ENCODE data around the gene TTC19.

The TTC19 gene

GRCh38 chr17:16001226-16001897 lies 1.7 kb downstream of the TTC19 start:
- no peak overlapping the region for H3K4me3 ChIP-seq (ENCODE audit: control insufficient read depth, low read depth, low read length)
- DNase-seq (ENCODE audit: low read depth) = no peak
- TF ChIP-seq, protein P1, sequence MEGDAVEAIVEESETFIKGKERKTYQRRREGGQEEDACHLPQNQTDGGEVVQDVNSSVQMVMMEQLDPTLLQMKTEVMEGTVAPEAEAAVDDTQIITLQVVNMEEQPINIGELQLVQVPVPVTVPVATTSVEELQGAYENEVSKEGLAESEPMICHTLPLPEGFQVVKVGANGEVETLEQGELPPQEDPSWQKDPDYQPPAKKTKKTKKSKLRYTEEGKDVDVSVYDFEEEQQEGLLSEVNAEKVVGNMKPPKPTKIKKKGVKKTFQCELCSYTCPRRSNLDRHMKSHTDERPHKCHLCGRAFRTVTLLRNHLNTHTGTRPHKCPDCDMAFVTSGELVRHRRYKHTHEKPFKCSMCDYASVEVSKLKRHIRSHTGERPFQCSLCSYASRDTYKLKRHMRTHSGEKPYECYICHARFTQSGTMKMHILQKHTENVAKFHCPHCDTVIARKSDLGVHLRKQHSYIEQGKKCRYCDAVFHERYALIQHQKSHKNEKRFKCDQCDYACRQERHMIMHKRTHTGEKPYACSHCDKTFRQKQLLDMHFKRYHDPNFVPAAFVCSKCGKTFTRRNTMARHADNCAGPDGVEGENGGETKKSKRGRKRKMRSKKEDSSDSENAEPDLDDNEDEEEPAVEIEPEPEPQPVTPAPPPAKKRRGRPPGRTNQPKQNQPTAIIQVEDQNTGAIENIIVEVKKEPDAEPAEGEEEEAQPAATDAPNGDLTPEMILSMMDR (IDR thresholded peaks at IDR 0.05; ENCODE audit: control insufficient read depth, insufficient read depth, low read depth, low read length, missing control alignments) = no peak

DNA sequence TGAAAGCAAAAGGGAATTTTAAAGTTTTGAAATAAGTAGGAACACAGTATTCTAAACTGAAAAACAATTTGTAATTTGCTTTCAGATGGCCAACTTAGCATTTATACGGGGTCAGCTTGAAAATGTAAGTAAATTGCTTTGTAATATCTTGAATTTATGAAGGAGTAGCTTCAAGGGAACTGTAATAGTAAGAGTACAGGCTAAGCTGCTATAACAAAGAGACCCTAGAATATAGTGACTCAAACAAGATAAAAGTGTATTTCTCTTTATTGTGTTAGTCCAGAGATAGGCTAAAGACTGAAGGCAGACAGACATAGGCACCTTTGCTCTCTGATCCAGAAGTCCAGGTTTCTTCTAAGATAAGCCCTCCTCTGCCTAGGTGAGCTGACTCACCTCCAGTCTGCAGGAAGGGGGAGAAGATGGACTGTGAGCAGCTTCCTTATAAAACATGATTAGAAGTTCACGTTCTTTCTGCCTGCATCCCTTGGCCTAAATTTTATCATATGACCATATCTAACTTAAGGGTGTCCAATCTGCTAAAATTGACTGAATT lies 3.2 kb downstream of the TTC19 start:
- DNase-seq (ENCODE audit: low read depth) = no peak
- TF ChIP-seq, protein P1 (IDR thresholded peaks at IDR 0.05; ENCODE audit: control insufficient read depth, insufficient read depth, low read depth, low read length, missing control alignments) = no peak
- no peak overlapping the region for H3K4me3 ChIP-seq (ENCODE audit: control insufficient read depth, low read depth, low read length)

DNA sequence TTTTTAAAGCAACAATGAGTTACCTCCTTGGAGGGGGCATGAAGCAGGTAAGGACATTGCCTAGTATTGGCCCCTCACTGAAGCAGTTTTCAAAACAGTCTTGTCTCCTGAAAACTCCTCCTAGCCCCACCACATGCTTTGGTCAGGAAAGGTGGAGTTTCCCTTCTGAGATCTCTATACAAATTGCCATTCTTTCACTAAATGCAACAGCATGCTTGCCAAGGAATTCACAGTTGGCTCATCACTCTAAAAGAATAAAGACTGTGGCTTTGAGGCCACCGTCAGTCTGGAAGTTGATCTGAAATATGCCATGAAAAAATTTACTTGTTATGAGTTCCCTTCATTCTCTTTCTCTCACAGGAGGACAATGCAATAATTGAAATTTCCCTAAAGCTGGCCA lies 4.2 kb downstream of the TTC19 start:
- TF ChIP-seq, protein P1 (IDR thresholded peaks at IDR 0.05; ENCODE audit: control insufficient read depth, insufficient read depth, low read depth, low read length, missing control alignments) = no peak

GRCh38 chr17:16005636-16006035 lies 6.0 kb downstream of the TTC19 start:
- no peak for DNase-seq (ENCODE audit: low read depth)
- H3K4me3 ChIP-seq (ENCODE audit: control insufficient read depth, low read depth, low read length) = no peak overlapping the region
- TF ChIP-seq, protein P1 (IDR thresholded peaks at IDR 0.05; ENCODE audit: control insufficient read depth, insufficient read depth, low read depth, low read length, missing control alignments) = no peak

More for the DNA sequence above, 4.2 kb downstream of the TTC19 start:
- H3K4me3 ChIP-seq (ENCODE audit: control insufficient read depth, low read depth, low read length) = no peak overlapping the region
- DNase-seq (ENCODE audit: low read depth) = no peak

GRCh38 chr17:16007439-16007838 lies 7.8 kb downstream of the TTC19 start:
- TF ChIP-seq, protein P1 (IDR thresholded peaks at IDR 0.05; ENCODE audit: control insufficient read depth, insufficient read depth, low read depth, low read length, missing control alignments) = no peak
- no peak overlapping the region for H3K4me3 ChIP-seq (ENCODE audit: control insufficient read depth, low read depth, low read length)
- no peak for DNase-seq (ENCODE audit: low read depth)

- DNase-seq (ENCODE audit: low read depth) = peak; percentile 21
- TF ChIP-seq, protein P1 (IDR thresholded peaks at IDR 0.05; ENCODE audit: control insufficient read depth, insufficient read depth, low read depth, low read length, missing control alignments) = peak; percentile 71
- H3K4me3 ChIP-seq (ENCODE audit: control insufficient read depth, low read depth, low read length) = no peak overlapping the region
Measured at GRCh38 chr17:16013943-16014407, 14.4 kb downstream of the TTC19 start.

All from AG09309 (cell line).